WTC11 (cell line): ENCODE results near the gene NUMA1. TPM values are rescaled to one million over a fixed set of nuclear protein-coding genes. Genes with fewer than 3 reads are reported as not detected.

Experiments used
- ATAC-seq: fragments of 200-7000 bp; cut with Tn5 transposase; 2 replicates; pipeline ENCODE4 v1.10.0; 2021; ENCODE audit warnings: mild to moderate bottlenecking, moderate library complexity
- CTCF ChIA-PET: fragments of 300-600 bp; sonication (Branson Sonifier 250); formaldehyde crosslinking; loops from one replicate; lab custom pipeline; 2021; ENCODE audit warnings: antibody characterized with exemption; lab: Charles Lee
- POLR2A ChIA-PET: fragments of 350-600 bp; sonication (Branson Sonifier 250); formaldehyde crosslinking; loops from one replicate; lab custom pipeline; 2021; ENCODE audit warnings: antibody characterized with exemption; lab: Charles Lee
- DNase-seq: peaks from one replicate; pipeline ENCODE4 v3.0.0; 2021; ENCODE audit warnings: low spot score
- H3K27ac Mint-ChIP-seq: 2 replicates; pipeline ENCODE4 v1.8.0; 2021; ENCODE audit warnings: mixed read lengths
- H3K27me3 Mint-ChIP-seq: 2 replicates; pipeline ENCODE4 v1.8.0; 2021; ENCODE audit warnings: low read depth, mild to moderate bottlenecking, moderate library complexity, mixed read lengths
- H3K36me3 Mint-ChIP-seq: 2 replicates; pipeline ENCODE4 v1.8.0; 2021; ENCODE audit warnings: mixed read lengths
- H3K4me1 Mint-ChIP-seq: 2 replicates; pipeline ENCODE4 v1.8.0; 2022; ENCODE audit warnings: mixed read lengths
- H3K4me3 Mint-ChIP-seq: 2 replicates; pipeline ENCODE4 v1.8.0; 2021; ENCODE audit warnings: mild to moderate bottlenecking, moderate library complexity, mixed read lengths
- H3K9me3 Mint-ChIP-seq: 2 replicates; pipeline ENCODE4 v1.8.0; 2021; ENCODE audit warnings: mixed read lengths
- AR ChIP-seq: fragments of 250-450 bp; sonication (Bioruptor Pico); IDR thresholded peaks from 2 replicates; pipeline ENCODE4 v1.9.0; 2021; ENCODE audit warnings: mild to moderate bottlenecking
- CDX4 ChIP-seq: fragments of 250-450 bp; sonication (Bioruptor Pico); IDR thresholded peaks from 2 replicates; pipeline ENCODE4 v1.9.0; 2021; ENCODE audit warnings: moderate library complexity, mild to moderate bottlenecking, inconsistent platforms, borderline replicate concordance
- E2F4 ChIP-seq: sonication (generic); formaldehyde crosslinking; IDR thresholded peaks from 2 replicates; pipeline ENCODE4 v1.8.1; 2022; ENCODE audit warnings: low read depth, mild to moderate bottlenecking, moderate library complexity, missing genetic modification reagents, borderline replicate concordance
- NFYB ChIP-seq: sonication (generic); formaldehyde crosslinking; conservative IDR thresholded peaks from 2 replicates; pipeline ENCODE4 v1.8.0; 2022; ENCODE audit warnings: low read depth, missing genetic modification reagents
- STAT6 ChIP-seq: sonication (generic); formaldehyde crosslinking; conservative IDR thresholded peaks from 2 replicates; pipeline ENCODE4 v1.8.1; 2023; ENCODE audit warnings: mild to moderate bottlenecking, low read depth, missing genetic modification reagents, moderate library complexity
- ZNF121 ChIP-seq: sonication (generic); formaldehyde crosslinking; IDR thresholded peaks from 2 replicates; pipeline ENCODE4 v1.8.0; 2023; ENCODE audit warnings: missing genetic modification reagents
- ZNF671 ChIP-seq: fragments of 250-450 bp; sonication (Bioruptor Pico); IDR thresholded peaks from 2 replicates; pipeline ENCODE4 v1.8.0; 2021; ENCODE audit warnings: mild to moderate bottlenecking
- total RNA-seq: library from RNA; stranded (reverse); gene quantifications from 3 replicates; pipeline ENCODE4 v1.2.3, GENCODE V29; 2021
- TF ChIP-seq, protein P1 (sequence below): fragments of 200-600 bp; IDR thresholded peaks from 2 replicates; pipeline ENCODE4 v1.8.0; 2022; ENCODE audit warnings: antibody characterized with exemption
- TF ChIP-seq, protein P2 (sequence below): sonication (generic); formaldehyde crosslinking; IDR thresholded peaks from 2 replicates; pipeline ENCODE4 v1.8.0; 2022; ENCODE audit warnings: mild to moderate bottlenecking, missing genetic modification reagents
- TF ChIP-seq, protein P3 (sequence below): sonication (generic); formaldehyde crosslinking; IDR thresholded peaks from 2 replicates; pipeline ENCODE4 v1.8.1; 2023; ENCODE audit warnings: mild to moderate bottlenecking, moderate library complexity, missing genetic modification reagents
- TF ChIP-seq, protein P4 (sequence below): sonication (generic); formaldehyde crosslinking; IDR thresholded peaks from 2 replicates; pipeline ENCODE4 v1.8.1; 2023; ENCODE audit warnings: mild to moderate bottlenecking, missing genetic modification reagents, borderline replicate concordance

Gene NUMA1
- total RNA-seq, 1 experiment from 2014 or later = 147 TPM

DNA sequence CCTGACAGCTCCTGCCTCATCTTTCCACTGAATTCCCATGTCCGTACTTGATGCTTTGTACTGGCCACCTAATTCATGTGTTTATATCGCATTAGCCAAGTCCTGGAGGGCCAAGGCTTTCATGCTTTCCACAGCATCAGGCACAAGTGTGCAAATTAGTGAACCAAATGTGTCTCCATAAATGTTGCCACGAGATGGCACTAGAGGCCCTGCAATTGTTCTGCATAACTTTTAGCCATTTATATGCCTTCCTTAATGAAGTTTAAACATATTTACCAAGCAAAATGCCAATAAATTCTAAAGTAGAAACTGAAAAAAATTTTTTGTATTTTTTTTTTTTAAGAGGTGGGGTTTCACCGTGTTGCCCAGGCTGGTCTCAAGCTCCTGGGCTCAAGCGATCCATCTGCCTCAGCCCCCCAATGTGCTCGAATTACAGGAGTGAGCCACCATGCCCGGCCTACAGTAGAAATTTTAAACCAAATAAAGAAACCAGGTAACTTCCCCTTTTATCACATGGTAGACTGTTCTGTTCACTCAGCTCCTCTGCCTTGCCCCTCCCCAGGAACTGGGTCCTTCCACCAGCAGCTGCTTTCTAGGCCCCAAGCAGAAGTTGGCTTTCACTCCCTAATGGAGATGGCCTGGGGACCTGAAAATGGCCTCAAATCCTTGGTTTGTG, 102.5 kb downstream of the NUMA1 start:
- H3K36me3 Mint-ChIP-seq = peaks cover 10% of the 10 kb centered on the region
- H3K9me3 Mint-ChIP-seq = no peaks in the 10 kb centered on the region
- TF ChIP-seq, protein P1, sequence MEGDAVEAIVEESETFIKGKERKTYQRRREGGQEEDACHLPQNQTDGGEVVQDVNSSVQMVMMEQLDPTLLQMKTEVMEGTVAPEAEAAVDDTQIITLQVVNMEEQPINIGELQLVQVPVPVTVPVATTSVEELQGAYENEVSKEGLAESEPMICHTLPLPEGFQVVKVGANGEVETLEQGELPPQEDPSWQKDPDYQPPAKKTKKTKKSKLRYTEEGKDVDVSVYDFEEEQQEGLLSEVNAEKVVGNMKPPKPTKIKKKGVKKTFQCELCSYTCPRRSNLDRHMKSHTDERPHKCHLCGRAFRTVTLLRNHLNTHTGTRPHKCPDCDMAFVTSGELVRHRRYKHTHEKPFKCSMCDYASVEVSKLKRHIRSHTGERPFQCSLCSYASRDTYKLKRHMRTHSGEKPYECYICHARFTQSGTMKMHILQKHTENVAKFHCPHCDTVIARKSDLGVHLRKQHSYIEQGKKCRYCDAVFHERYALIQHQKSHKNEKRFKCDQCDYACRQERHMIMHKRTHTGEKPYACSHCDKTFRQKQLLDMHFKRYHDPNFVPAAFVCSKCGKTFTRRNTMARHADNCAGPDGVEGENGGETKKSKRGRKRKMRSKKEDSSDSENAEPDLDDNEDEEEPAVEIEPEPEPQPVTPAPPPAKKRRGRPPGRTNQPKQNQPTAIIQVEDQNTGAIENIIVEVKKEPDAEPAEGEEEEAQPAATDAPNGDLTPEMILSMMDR = peak; percentile 36
- TF ChIP-seq E2F4 (CRISPR knock-in tag) (no peak), CDX4 (CRISPR knock-in tag) (no peak), NFYB (CRISPR knock-in tag) (no peak), STAT6 (CRISPR knock-in tag) (no peak), AR (CRISPR knock-in tag) (no peak)
- TF ChIP-seq, protein P2, sequence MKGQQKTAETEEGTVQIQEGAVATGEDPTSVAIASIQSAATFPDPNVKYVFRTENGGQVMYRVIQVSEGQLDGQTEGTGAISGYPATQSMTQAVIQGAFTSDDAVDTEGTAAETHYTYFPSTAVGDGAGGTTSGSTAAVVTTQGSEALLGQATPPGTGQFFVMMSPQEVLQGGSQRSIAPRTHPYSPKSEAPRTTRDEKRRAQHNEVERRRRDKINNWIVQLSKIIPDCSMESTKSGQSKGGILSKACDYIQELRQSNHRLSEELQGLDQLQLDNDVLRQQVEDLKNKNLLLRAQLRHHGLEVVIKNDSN (CRISPR knock-in tag) = no peak
- TF ChIP-seq, protein P3, sequence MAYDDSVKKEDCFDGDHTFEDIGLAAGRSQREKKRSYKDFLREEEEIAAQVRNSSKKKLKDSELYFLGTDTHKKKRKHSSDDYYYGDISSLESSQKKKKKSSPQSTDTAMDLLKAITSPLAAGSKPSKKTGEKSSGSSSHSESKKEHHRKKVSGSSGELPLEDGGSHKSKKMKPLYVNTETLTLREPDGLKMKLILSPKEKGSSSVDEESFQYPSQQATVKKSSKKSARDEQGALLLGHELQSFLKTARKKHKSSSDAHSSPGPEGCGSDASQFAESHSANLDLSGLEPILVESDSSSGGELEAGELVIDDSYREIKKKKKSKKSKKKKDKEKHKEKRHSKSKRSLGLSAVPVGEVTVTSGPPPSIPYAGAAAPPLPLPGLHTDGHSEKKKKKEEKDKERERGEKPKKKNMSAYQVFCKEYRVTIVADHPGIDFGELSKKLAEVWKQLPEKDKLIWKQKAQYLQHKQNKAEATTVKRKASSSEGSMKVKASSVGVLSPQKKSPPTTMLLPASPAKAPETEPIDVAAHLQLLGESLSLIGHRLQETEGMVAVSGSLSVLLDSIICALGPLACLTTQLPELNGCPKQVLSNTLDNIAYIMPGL (CRISPR knock-in tag) = no peak
- TF ChIP-seq, all 79 proteins: peak for 1
- peaks cover 2% of the 10 kb centered on the region; the same call in 1 of the 2 replicates for H3K4me1 Mint-ChIP-seq
- H3K27ac Mint-ChIP-seq = no peak overlapping the region
- DNase-seq = peak; percentile 33
- ATAC-seq = peak; percentile 60
- ChIA-PET POLR2A (interaction anchor here (0.7 kb wide), 1 partner anchor 107 kb away, joined by 4 read pairs; no protein-coding TSS in a partner anchor), CTCF (interaction anchor here (0.5 to 3.3 kb wide), 19 partner anchors 10 to 1487 kb away, joined by 3 to 15 read pairs (median 3); partner anchors contain the start of genes RNF121 and XNDC1N)
- no peak overlapping the region for H3K4me3 Mint-ChIP-seq
- H3K27me3 Mint-ChIP-seq = no peaks in the 10 kb centered on the region

DNA sequence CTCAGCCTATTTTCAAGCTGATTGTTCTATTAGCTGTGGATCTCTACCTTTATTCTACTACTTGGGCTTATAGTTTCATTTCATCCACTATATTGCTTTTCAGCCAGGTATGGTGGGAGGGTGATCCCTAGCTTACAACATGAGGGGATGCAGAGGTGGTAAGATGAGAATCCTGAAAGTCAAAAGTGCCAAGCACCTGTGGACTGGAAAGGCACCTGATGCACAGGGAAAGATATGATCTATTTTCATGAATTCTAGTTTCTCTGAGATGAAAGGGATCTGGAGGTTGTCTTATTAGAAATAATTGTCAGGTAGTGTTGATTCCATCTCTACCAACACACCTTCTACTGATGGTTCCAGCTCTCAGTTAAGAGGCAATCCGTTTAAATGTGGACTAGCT, 103.3 kb downstream of the NUMA1 start:
- Mint-ChIP-seq H3K27ac (no peak overlapping the region), H3K27me3 (no peaks in the 10 kb centered on the region), H3K36me3 (peaks cover 10% of the 10 kb centered on the region), H3K9me3 (no peaks in the 10 kb centered on the region), H3K4me1 (peaks cover 2% of the 10 kb centered on the region; the same call in 1 of the 2 replicates), H3K4me3 (no peak overlapping the region)
- DNase-seq = no peak
- CTCF ChIA-PET = interaction anchor here (0.5 to 3.3 kb wide), 14 partner anchors 12 to 1487 kb away, joined by 3 to 15 read pairs (median 3); no protein-coding TSS in a partner anchor
- POLR2A ChIA-PET = no interaction called here
- TF ChIP-seq CDX4 (CRISPR knock-in tag) (no peak), ZNF121 (CRISPR knock-in tag) (no peak), ZNF671 (CRISPR knock-in tag) (no peak)
- TF ChIP-seq, protein P4, sequence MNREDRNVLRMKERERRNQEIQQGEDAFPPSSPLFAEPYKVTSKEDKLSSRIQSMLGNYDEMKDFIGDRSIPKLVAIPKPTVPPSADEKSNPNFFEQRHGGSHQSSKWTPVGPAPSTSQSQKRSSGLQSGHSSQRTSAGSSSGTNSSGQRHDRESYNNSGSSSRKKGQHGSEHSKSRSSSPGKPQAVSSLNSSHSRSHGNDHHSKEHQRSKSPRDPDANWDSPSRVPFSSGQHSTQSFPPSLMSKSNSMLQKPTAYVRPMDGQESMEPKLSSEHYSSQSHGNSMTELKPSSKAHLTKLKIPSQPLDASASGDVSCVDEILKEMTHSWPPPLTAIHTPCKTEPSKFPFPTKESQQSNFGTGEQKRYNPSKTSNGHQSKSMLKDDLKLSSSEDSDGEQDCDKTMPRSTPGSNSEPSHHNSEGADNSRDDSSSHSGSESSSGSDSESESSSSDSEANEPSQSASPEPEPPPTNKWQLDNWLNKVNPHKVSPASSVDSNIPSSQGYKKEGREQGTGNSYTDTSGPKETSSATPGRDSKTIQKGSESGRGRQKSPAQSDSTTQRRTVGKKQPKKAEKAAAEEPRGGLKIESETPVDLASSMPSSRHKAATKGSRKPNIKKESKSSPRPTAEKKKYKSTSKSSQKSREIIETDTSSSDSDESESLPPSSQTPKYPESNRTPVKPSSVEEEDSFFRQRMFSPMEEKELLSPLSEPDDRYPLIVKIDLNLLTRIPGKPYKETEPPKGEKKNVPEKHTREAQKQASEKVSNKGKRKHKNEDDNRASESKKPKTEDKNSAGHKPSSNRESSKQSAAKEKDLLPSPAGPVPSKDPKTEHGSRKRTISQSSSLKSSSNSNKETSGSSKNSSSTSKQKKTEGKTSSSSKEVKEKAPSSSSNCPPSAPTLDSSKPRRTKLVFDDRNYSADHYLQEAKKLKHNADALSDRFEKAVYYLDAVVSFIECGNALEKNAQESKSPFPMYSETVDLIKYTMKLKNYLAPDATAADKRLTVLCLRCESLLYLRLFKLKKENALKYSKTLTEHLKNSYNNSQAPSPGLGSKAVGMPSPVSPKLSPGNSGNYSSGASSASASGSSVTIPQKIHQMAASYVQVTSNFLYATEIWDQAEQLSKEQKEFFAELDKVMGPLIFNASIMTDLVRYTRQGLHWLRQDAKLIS (CRISPR knock-in tag) = no peak
- no peak for ATAC-seq
